Coronary artery (tissue), 2 donors: ENCODE results near the gene LNPEP.
A peak's percentile ranks its signal among the peaks of the same experiment; 100 is the strongest.

ENCODE experiments used
- DNase-seq: peaks from one replicate; pipeline ENCODE4 v3.0.0-alpha.2; 2017; ENCODE audit warnings: low spot score
- H3K27ac ChIP-seq, 2 donors: fragments of 200-600 bp; sonication (generic); one replicate each; pipeline ENCODE4 v1.5.1; 2016 to 2019
- H3K4me3 ChIP-seq: fragments of 200-600 bp; sonication (generic); 2 replicates; pipeline ENCODE4 v1.5.1; 2016; ENCODE audit warnings: mild to moderate bottlenecking, moderate library complexity
- TF ChIP-seq, protein P1 (sequence below): fragments of 200-600 bp; sonication (generic); IDR thresholded peaks from one replicate; pipeline ENCODE4 v1.5.1; 2019; ENCODE audit warnings: antibody characterized with exemption

LNPEP gene

DNA sequence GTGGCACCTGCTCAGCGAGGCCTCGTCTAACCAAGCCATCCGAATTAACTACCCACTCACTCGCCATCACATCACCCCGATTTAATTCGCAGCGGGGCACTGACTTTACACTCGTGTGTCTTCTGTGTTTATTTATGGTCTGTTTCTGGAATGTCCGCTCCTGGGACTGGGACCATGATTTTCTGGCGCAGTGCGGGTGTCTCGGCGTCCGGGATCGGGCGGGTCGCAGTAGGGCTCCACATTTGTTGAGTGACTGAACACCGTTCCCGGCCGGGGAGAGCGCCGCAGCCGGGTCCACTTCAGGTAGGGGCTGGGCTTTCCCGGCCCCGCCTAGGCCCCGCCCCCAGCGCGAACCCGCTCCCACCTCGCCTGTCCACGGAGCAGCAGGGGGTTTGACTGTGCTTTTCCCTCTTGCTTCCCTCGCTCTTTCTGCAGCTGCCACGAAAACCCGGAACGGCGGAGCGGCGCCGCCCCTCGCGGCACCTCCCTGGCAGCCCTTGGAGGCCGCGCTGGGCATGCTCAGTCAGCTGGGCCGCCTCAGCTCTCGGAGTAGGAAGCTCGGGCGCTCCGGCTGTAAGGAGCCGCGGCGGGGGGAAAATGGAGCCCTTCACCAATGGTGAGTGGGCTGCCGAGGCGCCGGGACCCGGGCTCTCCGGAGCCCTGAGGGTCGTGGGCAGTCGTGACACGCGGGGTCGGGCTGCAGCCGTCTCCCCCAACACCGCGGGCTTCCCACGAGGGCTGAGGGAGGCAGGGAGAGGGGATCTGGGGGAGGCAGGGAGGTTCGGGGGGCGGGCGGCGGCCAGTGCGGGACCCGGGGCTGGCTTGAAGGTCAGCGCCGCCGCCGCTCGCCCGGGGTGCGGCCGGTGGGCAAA lies at the start of gene LNPEP:
LNPEP (plus strand) TSS at position 522 of the 872 bp plus-strand sequence; CDS start at position 598, 76 bp downstream.
- DNase-seq: peak; percentile 99
- Histone ChIP-seq H3K27ac (peak within 1 kb of the TSS; percentile 98 to 99), H3K4me3 (peak within 1 kb of the TSS; percentile 98)
- TF ChIP-seq, protein P1, sequence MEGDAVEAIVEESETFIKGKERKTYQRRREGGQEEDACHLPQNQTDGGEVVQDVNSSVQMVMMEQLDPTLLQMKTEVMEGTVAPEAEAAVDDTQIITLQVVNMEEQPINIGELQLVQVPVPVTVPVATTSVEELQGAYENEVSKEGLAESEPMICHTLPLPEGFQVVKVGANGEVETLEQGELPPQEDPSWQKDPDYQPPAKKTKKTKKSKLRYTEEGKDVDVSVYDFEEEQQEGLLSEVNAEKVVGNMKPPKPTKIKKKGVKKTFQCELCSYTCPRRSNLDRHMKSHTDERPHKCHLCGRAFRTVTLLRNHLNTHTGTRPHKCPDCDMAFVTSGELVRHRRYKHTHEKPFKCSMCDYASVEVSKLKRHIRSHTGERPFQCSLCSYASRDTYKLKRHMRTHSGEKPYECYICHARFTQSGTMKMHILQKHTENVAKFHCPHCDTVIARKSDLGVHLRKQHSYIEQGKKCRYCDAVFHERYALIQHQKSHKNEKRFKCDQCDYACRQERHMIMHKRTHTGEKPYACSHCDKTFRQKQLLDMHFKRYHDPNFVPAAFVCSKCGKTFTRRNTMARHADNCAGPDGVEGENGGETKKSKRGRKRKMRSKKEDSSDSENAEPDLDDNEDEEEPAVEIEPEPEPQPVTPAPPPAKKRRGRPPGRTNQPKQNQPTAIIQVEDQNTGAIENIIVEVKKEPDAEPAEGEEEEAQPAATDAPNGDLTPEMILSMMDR: no peak

DNA sequence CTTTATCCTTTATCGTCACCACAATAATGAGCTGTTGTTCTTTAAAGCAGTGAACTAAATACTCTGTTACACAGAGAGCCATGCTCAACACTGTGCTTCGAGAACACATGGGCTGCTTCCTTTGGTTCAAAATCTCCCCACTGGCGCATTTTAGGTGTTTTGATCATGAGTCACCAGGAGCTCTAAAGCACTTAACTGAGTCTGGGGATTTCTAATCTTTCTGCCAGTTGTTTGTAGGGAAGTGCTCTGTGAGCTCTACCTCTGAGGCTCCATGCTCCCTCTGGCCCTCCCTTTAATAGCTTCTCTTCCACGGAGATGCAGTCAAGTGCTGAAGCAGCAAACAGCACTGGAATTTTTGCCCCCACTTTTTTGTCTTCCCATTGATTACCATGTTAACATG lies 42.5 kb upstream of the LNPEP start:
- TF ChIP-seq, protein P1: no peak
- Histone ChIP-seq H3K4me3 (no peak overlapping the region), H3K27ac (no peak overlapping the region)
- DNase-seq: no peak

- no peak overlapping the region for H3K4me3 ChIP-seq
- no peak overlapping the region for H3K27ac ChIP-seq
- TF ChIP-seq, protein P1: no peak
- no peak for DNase-seq
Observed at GRCh38 chr5:96896276-96896675, 39.6 kb upstream of the LNPEP start.

GRCh38 chr5:96896806-96897205 lies 39.1 kb upstream of the LNPEP start:
- H3K4me3 ChIP-seq: no peak overlapping the region
- no peak for DNase-seq
- H3K27ac ChIP-seq: no peak overlapping the region
- TF ChIP-seq, protein P1: no peak

- H3K27ac ChIP-seq: no peak overlapping the region
- TF ChIP-seq, protein P1: no peak
- no peak overlapping the region for H3K4me3 ChIP-seq
- no peak for DNase-seq
Observed at GRCh38 chr5:96901384-96901783, 34.5 kb upstream of the LNPEP start.

DNA sequence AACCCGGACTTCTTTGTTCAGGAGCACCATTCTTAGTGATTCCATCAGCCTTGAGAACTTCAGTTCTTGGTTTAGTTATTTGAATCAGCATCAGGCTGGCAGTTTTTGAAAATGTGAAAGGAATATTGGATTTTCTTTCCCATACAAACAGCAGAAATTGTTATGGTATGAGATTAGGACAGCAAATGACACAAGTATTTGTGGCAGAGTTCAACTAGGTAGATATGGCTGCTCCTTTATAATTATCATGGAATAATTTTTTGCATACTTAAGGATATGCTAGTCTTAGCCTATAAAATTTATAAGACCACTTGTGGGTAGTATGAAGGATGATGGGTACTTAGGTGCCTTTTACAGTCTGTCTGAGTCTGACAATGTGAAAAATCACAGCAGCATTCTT lies 34.0 kb upstream of the LNPEP start:
- no peak overlapping the region for H3K27ac ChIP-seq

More for the DNA sequence above, 34.0 kb upstream of the LNPEP start:
- TF ChIP-seq, protein P1: no peak
- no peak for DNase-seq
- no peak overlapping the region for H3K4me3 ChIP-seq
